GM13976 (cell line): Measurements from ENCODE around the gene CERS6.
"Not testable (repeated sequence)": the region's sequence is repeated elsewhere in the genome, so short reads cannot be mapped to it uniquely, and the experiment has no call there.

Source experiments
- DNase-seq: peaks from one replicate; pipeline ENCODE4 v3.0.0; 2012; ENCODE audit warnings: low spot score
- CTCF ChIP-seq: IDR thresholded peaks from 2 replicates; pipeline ENCODE4 v1.5.1; 2012; ENCODE audit warnings: borderline replicate concordance, mild to moderate bottlenecking; ENCODE audit not compliant: insufficient read depth; ENCODE audit errors: extremely low read depth, missing control alignments, control extremely low read depth
- in situ Hi-C: fragments of 300-500 bp; cut with MboI; formaldehyde crosslinking; loops from one replicate; pipeline ENCODE4 v1.12.0; 2022; ENCODE audit warnings: low sequenced_read_pairs, mixed read lengths, inconsistent platforms; ENCODE audit not compliant: unreplicated experiment

The CERS6 gene

GRCh38 chr2:168482269-168482668 lies 26.2 kb downstream of the CERS6 start:
- TF ChIP-seq CTCF = no peak
- no peak for DNase-seq

GRCh38 chr2:168482952-168483831 lies 27.1 kb downstream of the CERS6 start:
- TF ChIP-seq CTCF = no peak
- DNase-seq = no peak
- in situ Hi-C loops = no loop called here

More at GRCh38 chr2:168482269-168482668, 26.2 kb downstream of the CERS6 start:
- in situ Hi-C loops = no loop called here

GRCh38 chr2:168486477-168486876 lies 30.4 kb downstream of the CERS6 start:
- DNase-seq = no peak
- no peak for TF ChIP-seq CTCF
- in situ Hi-C loops = no loop called here

- TF ChIP-seq CTCF = no peak
- DNase-seq = peak; percentile 52
- in situ Hi-C loops = no loop called here
Measured at GRCh38 chr2:168490015-168490874, 34.2 kb downstream of the CERS6 start.

- TF ChIP-seq CTCF = no peak
- in situ Hi-C loops = no loop called here
- DNase-seq = no peak
Measured at GRCh38 chr2:168490946-168491605, 35.0 kb downstream of the CERS6 start.

- DNase-seq, in situ Hi-C loops: not testable (repeated sequence)
Measured at GRCh38 chr2:168491728-168492127, 35.7 kb downstream of the CERS6 start.

- in situ Hi-C loops, DNase-seq: not testable (repeated sequence)
Measured at GRCh38 chr2:168493219-168493618, 37.1 kb downstream of the CERS6 start.
